HG03565 (cell line): ENCODE data around the gene TNXB.
"Not testable (repeated sequence)": the region's sequence is repeated elsewhere in the genome, so short reads cannot be mapped to it uniquely, and the experiment has no call there.

Experiments
- ATAC-seq: cut with Tn5 transposase; IDR thresholded peaks from one replicate; pipeline ENCODE4 v1.9.1; 2021; ENCODE audit warnings: mild to moderate bottlenecking, moderate library complexity; ENCODE audit not compliant: unreplicated experiment

Gene TNXB

GRCh38 chr6:32005991-32006529 is 103.1 kb downstream of the TNXB start:
- ATAC-seq = not testable (repeated sequence)

- ATAC-seq = not testable (repeated sequence)
Observed at GRCh38 chr6:32005538-32005880, 103.6 kb downstream of the TNXB start.

GRCh38 chr6:32004864-32005537 is 104.1 kb downstream of the TNXB start:
- not testable (repeated sequence) for ATAC-seq

- ATAC-seq = not testable (repeated sequence)
Observed at GRCh38 chr6:32004393-32004792, 104.7 kb downstream of the TNXB start.

GRCh38 chr6:32003301-32003700 is 105.8 kb downstream of the TNXB start:
- not testable (repeated sequence) for ATAC-seq

- ATAC-seq = not testable (repeated sequence)
Observed at GRCh38 chr6:32002546-32003268, 106.4 kb downstream of the TNXB start.

- ATAC-seq = not testable (repeated sequence)
Observed at GRCh38 chr6:31996385-31996784, 112.8 kb downstream of the TNXB start.

GRCh38 chr6:31994421-31994820 is 114.7 kb downstream of the TNXB start:
- ATAC-seq = not testable (repeated sequence)
